Common myeloid progenitor, CD34-positive (primary cell): Measurements from ENCODE around the gene CDH12.

ENCODE experiments used
- CTCF ChIA-PET: fragments of 350-600 bp; sonication (Branson Sonifier 250); formaldehyde crosslinking; loops from one replicate; lab custom pipeline; 2021; ENCODE audit warnings: antibody characterized with exemption; lab: Charles Lee
- POLR2A ChIA-PET: fragments of 350-600 bp; sonication (Branson Sonifier 250); formaldehyde crosslinking; loops from one replicate; lab custom pipeline; 2021; ENCODE audit warnings: antibody characterized with exemption; lab: Charles Lee
- DNase-seq, 3 donors: peaks; one replicate each; pipeline versions ENCODE4 v3.0.0 to v3.0.0-alpha.2; 2013
- H3K27ac ChIP-seq, 2 experiments: 1 replicate in 1 of 2; 2 replicates in 1 of 2; pipeline ENCODE4 v1.7.0; 2013; ENCODE audit warnings: inconsistent platforms in 2 of 2, low read length in 2 of 2, mild to moderate bottlenecking in 2 of 2, low read depth in 1 of 2, moderate library complexity in 1 of 2; ENCODE audit not compliant: severe bottlenecking in 2 of 2, insufficient read depth in 1 of 2, poor library complexity in 1 of 2
- H3K27me3 ChIP-seq, 5 experiments: replicated peaks in 2 of 5; 1 replicate in 3 of 5; 2 replicates in 2 of 5; pipeline versions ENCODE4 v1.6.1 to v1.7.0; 2013; ENCODE audit warnings: low read length in 4 of 5, mild to moderate bottlenecking in 2 of 5, moderate library complexity in 2 of 5, inconsistent platforms in 1 of 5; ENCODE audit not compliant: insufficient read depth in 5 of 5, control insufficient read depth in 4 of 5
- H3K36me3 ChIP-seq, 4 experiments: 1 replicate in 2 of 4; 2 replicates in 2 of 4; pipeline versions ENCODE4 v1.6.1 to v1.7.0; 2013; ENCODE audit warnings: low read length in 3 of 4, control low read depth in 1 of 4, mild to moderate bottlenecking in 1 of 4; ENCODE audit not compliant: control insufficient read depth in 4 of 4, insufficient read depth in 4 of 4
- H3K4me1 ChIP-seq, 4 experiments: 1 replicate in 3 of 4; 2 replicates in 1 of 4; pipeline versions ENCODE4 v1.6.1 to v1.7.1; 2013; ENCODE audit warnings: low read length in 3 of 4, mild to moderate bottlenecking in 3 of 4, control low read depth in 1 of 4, inconsistent platforms in 1 of 4, moderate library complexity in 1 of 4; ENCODE audit not compliant: control insufficient read depth in 4 of 4, insufficient read depth in 4 of 4; ENCODE audit errors: control extremely low read depth in 1 of 4
- H3K4me3 ChIP-seq, 7 experiments: 1 replicate in 4 of 7; 2 replicates in 3 of 7; pipeline versions ENCODE4 v1.5.1 to v1.7.0; 2013; ENCODE audit warnings: mild to moderate bottlenecking in 7 of 7, low read length in 6 of 7, moderate library complexity in 6 of 7, inconsistent platforms in 2 of 7, low read depth in 2 of 7, control low read depth in 1 of 7; ENCODE audit not compliant: insufficient read depth in 4 of 7, control insufficient read depth in 1 of 7; ENCODE audit errors: extremely low read depth in 1 of 7
- H3K9me3 ChIP-seq, 5 experiments: 1 replicate in 4 of 5; 2 replicates in 1 of 5; pipeline versions ENCODE4 v1.6.1 to v1.7.1; 2013; ENCODE audit warnings: low read length in 4 of 5, mild to moderate bottlenecking in 2 of 5, inconsistent platforms in 1 of 5, low read depth in 1 of 5, moderate library complexity in 1 of 5; ENCODE audit not compliant: control insufficient read depth in 4 of 5, insufficient read depth in 2 of 5; ENCODE audit errors: control extremely low read depth in 1 of 5
- WGBS: methylation state at CpG from one replicate; pipeline ENCODE4 v1.1.5; 2013; ENCODE audit not compliant: insufficient coverage; 5-methylcytosine and 5-hydroxymethylcytosine counted together

The CDH12 gene

DNA sequence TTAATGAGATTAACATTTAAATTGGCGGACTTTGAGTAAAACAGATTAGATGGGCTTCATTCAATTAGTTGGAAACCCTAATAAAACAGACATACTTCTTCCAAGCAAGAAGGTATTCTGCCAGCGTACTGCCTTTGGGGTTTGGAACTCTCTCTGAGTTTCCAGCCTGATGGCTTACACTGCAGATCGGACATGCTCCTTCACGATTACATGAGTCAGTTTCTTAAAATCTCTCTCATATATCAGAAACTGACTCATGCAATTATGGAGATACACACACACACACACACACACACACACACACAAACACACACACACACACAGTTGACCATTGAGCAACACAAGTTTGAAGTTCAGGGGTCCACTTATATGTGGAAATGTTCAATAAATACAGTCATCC is 789.4 kb downstream of the CDH12 start:
- no peak for DNase-seq
- Histone ChIP-seq H3K36me3 (no peaks in the 10 kb centered on the region), H3K4me3 (no peak overlapping the region), H3K9me3 (no peaks in the 10 kb centered on the region), H3K27ac (no peak overlapping the region), H3K27me3 (no peaks in the 10 kb centered on the region), H3K4me1 (no peaks in the 10 kb centered on the region)
- WGBS, result 100% methylated on average over 4 of the region's 4 CpGs
- ChIA-PET CTCF (no interaction called here), POLR2A (no interaction called here)

GRCh38 chr5:22058620-22059019 is 794.5 kb downstream of the CDH12 start:
- Histone ChIP-seq H3K27ac (no peak overlapping the region), H3K36me3 (no peaks in the 10 kb centered on the region), H3K4me1 (no peaks in the 10 kb centered on the region), H3K4me3 (no peak overlapping the region), H3K9me3 (no peaks in the 10 kb centered on the region), H3K27me3 (no peaks in the 10 kb centered on the region)
- WGBS, result no CpG with 5 or more reads among the region's 1 CpG
- POLR2A ChIA-PET, result no interaction called here
- CTCF ChIA-PET, result no interaction called here
- no peak for DNase-seq

DNA sequence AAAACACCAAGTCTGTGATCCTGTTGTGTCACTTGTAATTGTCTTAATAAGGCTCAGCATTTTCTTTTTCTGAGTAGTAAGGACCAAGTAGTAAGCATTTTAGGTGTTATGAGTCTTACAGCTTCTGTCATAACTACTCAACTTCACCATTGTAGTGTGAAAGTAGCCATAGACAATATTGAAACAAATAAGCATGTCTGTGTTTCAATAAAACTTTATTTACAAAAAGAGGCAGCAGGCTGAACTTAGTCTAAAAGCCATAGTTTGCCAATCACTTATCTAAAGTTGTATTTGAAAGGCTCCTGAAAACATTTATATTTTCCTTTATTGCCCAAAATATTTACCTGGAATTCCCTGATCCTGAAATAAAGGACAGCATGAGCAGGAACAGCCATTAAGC is 796.1 kb downstream of the CDH12 start:
- Histone ChIP-seq H3K9me3 (no peaks in the 10 kb centered on the region), H3K36me3 (no peaks in the 10 kb centered on the region), H3K4me3 (no peak overlapping the region), H3K27me3 (no peaks in the 10 kb centered on the region), H3K4me1 (no peaks in the 10 kb centered on the region), H3K27ac (no peak overlapping the region)
- ChIA-PET POLR2A (no interaction called here), CTCF (no interaction called here)
- DNase-seq, result no peak

- CTCF ChIA-PET, result no interaction called here
- WGBS, result 100% methylated on average over 2 of the region's 4 CpGs
- POLR2A ChIA-PET, result no interaction called here
- no peaks in the 10 kb centered on the region for H3K4me1 ChIP-seq
- H3K4me3 ChIP-seq, result no peak overlapping the region
- no peak overlapping the region for H3K27ac ChIP-seq
- DNase-seq, result no peak
- H3K27me3 ChIP-seq, result no peaks in the 10 kb centered on the region
- no peaks in the 10 kb centered on the region for H3K36me3 ChIP-seq
- H3K9me3 ChIP-seq, result no peaks in the 10 kb centered on the region
These were observed 796.5 kb downstream of the CDH12 start for GRCh38 chr5:22056601-22057000.

- H3K4me1 ChIP-seq, result no peaks in the 10 kb centered on the region
- WGBS, result 89% methylated on average over 2 of the region's 2 CpGs
These were observed 799.9 kb downstream of the CDH12 start for GRCh38 chr5:22053195-22053594.

DNA sequence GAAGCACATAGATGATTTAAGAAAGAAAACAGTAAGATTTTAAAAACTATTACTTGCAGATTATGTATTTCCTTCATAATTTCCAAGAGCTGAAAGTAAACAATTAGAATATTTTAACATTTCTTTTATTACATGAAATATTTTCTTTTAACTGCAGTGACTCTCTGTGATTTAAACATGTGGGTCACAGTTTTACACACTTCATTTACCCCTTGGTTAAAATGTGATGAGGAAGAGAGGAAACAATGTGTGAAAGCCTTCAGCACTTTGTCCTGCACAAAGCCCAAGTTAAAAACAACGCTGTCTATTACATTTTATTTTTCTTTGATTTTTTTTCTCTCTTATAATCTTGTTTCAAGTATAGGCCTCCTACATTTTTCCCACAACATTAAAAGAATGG is 801.3 kb downstream of the CDH12 start:
- H3K9me3 ChIP-seq, result no peaks in the 10 kb centered on the region
- DNase-seq, result no peak
- no peaks in the 10 kb centered on the region for H3K4me1 ChIP-seq
- CTCF ChIA-PET, result no interaction called here
- no peak overlapping the region for H3K4me3 ChIP-seq
- WGBS, result no CpG with 5 or more reads among the region's 1 CpG
- POLR2A ChIA-PET, result no interaction called here
- no peaks in the 10 kb centered on the region for H3K27me3 ChIP-seq
- H3K27ac ChIP-seq, result no peak overlapping the region
- H3K36me3 ChIP-seq, result no peaks in the 10 kb centered on the region

More at GRCh38 chr5:22053195-22053594, 799.9 kb downstream of the CDH12 start:
- CTCF ChIA-PET, result interaction anchor here (1.1 kb wide), 1 partner anchor 9 kb away, joined by 4 read pairs; no protein-coding TSS in a partner anchor
- Histone ChIP-seq H3K9me3 (no peaks in the 10 kb centered on the region), H3K36me3 (no peaks in the 10 kb centered on the region), H3K27me3 (no peaks in the 10 kb centered on the region), H3K27ac (no peak overlapping the region), H3K4me3 (no peak overlapping the region)
- POLR2A ChIA-PET, result interaction anchor here (0.7 kb wide), 1 partner anchor 318 kb away, joined by 3 read pairs; no protein-coding TSS in a partner anchor
- no peak for DNase-seq

DNA sequence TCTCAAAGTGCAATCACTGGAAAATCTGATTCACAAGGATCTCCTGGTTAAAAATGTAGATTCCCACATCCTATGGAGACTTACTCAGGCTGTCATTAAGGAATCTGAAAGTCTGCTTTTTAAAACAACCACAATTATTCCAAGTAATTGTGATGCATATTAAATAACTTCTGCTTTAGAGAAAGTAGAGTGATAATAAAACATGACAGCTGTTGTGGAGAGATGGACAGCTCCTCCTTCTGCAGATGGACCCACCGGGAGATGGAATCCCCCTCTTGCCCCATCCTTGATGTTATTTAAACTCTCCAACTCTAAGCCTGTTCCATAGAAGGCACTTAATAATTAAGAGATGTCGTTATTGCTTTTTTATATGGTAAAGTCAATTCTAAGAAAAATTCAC is 802.2 kb downstream of the CDH12 start:
- ChIA-PET CTCF (interaction anchor here (0.6 kb wide), 1 partner anchor 187 kb away, joined by 3 read pairs; no protein-coding TSS in a partner anchor), POLR2A (no interaction called here)

More for the DNA sequence above, 802.2 kb downstream of the CDH12 start:
- H3K4me1 ChIP-seq, result no peaks in the 10 kb centered on the region
- H3K27ac ChIP-seq, result no peak overlapping the region
- WGBS, result no CpG with 5 or more reads among the region's 2 CpGs
- DNase-seq, result no peak
- no peak overlapping the region for H3K4me3 ChIP-seq
- H3K27me3 ChIP-seq, result no peaks in the 10 kb centered on the region
- H3K9me3 ChIP-seq, result no peaks in the 10 kb centered on the region
- no peaks in the 10 kb centered on the region for H3K36me3 ChIP-seq
